Epithelial cell of esophagus (primary cell): ENCODE measurements around the gene SMS.

ENCODE experiments used
- DNase-seq: peaks from one replicate; pipeline ENCODE4 v3.0.0; 2010; ENCODE audit warnings: low read depth
- H3K4me3 ChIP-seq: 2 replicates; pipeline ENCODE4 v1.5.1; 2011; ENCODE audit warnings: mild to moderate bottlenecking, low read length, control low read depth
- CTCF ChIP-seq: IDR thresholded peaks from 2 replicates; pipeline ENCODE4 v1.5.1; 2011; ENCODE audit warnings: low read depth, mild to moderate bottlenecking, low read length, control low read depth, inconsistent platforms; ENCODE audit not compliant: insufficient read depth; ENCODE audit errors: missing control alignments

SMS gene

DNA sequence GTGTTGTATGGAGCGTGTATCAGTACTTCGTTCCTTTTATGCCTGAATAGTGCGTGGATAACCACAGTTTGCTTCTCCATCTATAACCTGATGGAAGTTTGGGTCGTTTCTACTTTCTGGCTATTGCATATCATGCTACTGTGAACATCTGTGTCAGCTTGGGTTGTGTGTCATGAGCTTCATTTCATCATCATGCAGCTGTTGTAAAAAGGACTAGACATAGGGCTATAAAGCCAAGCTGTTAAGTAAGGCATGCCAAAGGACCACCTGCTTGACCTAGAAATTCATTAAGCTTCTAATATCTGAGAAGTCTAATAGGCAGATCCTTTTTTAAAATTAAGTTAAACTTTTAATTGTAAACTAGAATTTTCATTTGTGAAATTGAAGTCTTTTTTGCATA is 18.4 kb downstream of the SMS start:
- TF ChIP-seq CTCF, result no peak
- H3K4me3 ChIP-seq, result no peak overlapping the region
- no peak for DNase-seq

DNA sequence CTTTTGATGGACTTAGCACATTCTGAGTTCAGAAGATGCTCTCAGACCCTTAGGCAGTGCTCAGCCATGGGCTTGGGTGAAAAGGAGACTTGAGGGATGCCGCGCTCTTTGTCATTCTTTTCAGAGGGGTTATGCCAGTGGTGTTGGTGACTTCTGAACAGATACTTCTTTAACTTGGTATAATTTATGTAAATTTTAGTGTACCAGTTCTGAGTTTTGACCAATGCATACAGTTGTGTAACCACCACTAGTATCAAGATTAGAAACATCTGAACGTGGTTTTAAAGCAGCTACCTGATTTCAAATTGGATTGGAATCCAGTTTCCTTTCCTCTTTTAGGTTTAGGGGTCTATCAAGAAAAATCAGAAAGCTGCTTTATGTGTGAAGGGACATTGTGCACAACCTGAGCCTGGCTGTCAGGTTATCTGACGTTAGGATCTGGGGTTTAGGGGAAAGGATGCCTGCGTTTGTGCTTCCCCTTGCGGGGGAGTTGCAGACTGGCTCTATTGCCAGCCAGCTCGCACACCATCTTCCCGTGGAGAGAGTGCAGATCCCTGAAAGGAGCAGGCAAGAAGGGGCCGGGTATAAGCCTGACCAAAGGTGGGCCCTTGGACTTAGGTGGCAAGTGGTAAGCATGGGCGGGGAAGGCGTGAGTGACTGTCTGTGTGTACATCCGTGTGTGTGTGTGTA is 19.0 kb downstream of the SMS start:
- no peak for DNase-seq
- no peak overlapping the region for H3K4me3 ChIP-seq
- TF ChIP-seq CTCF, result no peak

DNA sequence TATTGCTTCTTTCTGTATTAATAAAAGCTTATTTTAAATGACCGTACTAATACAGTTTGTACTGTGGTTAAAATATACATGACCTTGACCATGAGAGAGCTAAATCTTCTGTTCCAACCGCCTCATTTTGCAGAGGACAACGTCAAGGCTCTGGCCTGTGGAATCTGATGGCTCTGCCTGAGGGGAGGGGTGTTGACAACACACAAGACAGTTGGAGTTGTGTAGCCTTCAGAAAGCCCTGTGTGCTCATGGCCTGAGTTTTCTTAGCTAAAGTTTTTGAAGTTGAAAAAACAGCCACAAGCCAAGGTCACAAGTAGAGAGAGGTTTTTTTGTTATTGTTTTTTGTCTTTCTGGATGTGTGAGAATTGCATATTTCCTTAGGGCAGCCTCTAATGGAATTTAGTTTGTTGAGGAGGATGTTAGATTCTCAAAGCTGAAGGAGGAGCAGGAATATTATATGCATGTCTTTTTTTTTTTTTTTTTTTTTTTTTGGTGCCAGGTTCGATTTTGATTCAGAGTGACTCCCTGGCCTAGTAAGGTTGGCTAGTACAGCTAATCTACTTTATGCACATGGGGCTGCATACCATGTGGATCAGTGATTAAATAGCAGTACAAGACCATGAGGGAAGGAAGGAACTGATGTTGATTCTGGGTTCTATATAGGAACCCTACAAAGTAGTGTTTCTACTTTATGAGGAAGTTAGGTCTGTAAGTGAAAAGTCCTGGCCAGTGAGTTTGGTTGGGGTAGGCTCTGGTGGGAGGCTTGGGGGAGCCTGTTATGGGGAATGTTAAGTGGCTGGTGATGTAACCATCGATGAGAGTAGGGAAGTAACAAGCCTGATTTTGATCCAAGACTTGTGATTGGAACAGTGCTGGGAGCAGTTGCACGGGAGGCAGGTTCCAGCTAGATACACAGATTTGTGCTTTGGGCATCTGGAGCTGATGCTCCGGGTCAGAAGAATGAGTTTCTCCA is 20.3 kb downstream of the SMS start:
- no peak overlapping the region for H3K4me3 ChIP-seq
- DNase-seq, result no peak
- TF ChIP-seq CTCF, result no peak

GRCh38 chrX:21962361-21962760 is 21.9 kb downstream of the SMS start:
- no peak for DNase-seq
- no peak for TF ChIP-seq CTCF
- H3K4me3 ChIP-seq, result no peak overlapping the region

- no peak for TF ChIP-seq CTCF
- no peak for DNase-seq
- no peak overlapping the region for H3K4me3 ChIP-seq
Measured at GRCh38 chrX:21963269-21963668, 22.8 kb downstream of the SMS start.

GRCh38 chrX:21963731-21964405 is 23.4 kb downstream of the SMS start:
- DNase-seq, result no peak
- H3K4me3 ChIP-seq, result no peak overlapping the region
- TF ChIP-seq CTCF, result no peak
